NCI-H2227 (cell line): ENCODE results near the gene KCNMA1.
A peak's percentile ranks its signal among the peaks of the same experiment; 100 is the strongest.

Experiments used
- DNase-seq: peaks from one replicate; lab custom pipeline; 2025; ENCODE audit not compliant: unreplicated experiment; lab: John Stamatoyannopoulos, UW

The KCNMA1 gene

GRCh38 chr10:77106676-77107075, 530.9 kb downstream of the KCNMA1 start:
- DNase-seq, result no peak

- no peak for DNase-seq
Measured at GRCh38 chr10:77105761-77106221, 531.8 kb downstream of the KCNMA1 start.

- no peak for DNase-seq
Measured at GRCh38 chr10:77104459-77104980, 533.1 kb downstream of the KCNMA1 start.

- no peak for DNase-seq
Measured at GRCh38 chr10:77103213-77103612, 534.4 kb downstream of the KCNMA1 start.

- no peak for DNase-seq
Measured at GRCh38 chr10:77101341-77101740, 536.3 kb downstream of the KCNMA1 start.

GRCh38 chr10:77099136-77099535, 538.5 kb downstream of the KCNMA1 start:
- no peak for DNase-seq

GRCh38 chr10:77097625-77098024, 540.0 kb downstream of the KCNMA1 start:
- no peak for DNase-seq

- DNase-seq, result no peak
Measured at GRCh38 chr10:77093126-77093525, 544.5 kb downstream of the KCNMA1 start.

- DNase-seq, result peak; percentile 5
Measured at GRCh38 chr10:77091597-77092165, 545.9 kb downstream of the KCNMA1 start.

- DNase-seq, result no peak
Measured at GRCh38 chr10:77090381-77091356, 546.9 kb downstream of the KCNMA1 start.

- no peak for DNase-seq
Measured at GRCh38 chr10:77087366-77087765, 550.2 kb downstream of the KCNMA1 start.

GRCh38 chr10:77086081-77086480, 551.5 kb downstream of the KCNMA1 start:
- no peak for DNase-seq

- DNase-seq, result no peak
Measured at GRCh38 chr10:77085344-77085743, 552.3 kb downstream of the KCNMA1 start.

GRCh38 chr10:77084431-77085144, 553.0 kb downstream of the KCNMA1 start:
- no peak for DNase-seq

GRCh38 chr10:77082601-77083252, 554.9 kb downstream of the KCNMA1 start:
- DNase-seq, result no peak

GRCh38 chr10:77081481-77081891, 556.1 kb downstream of the KCNMA1 start:
- DNase-seq, result no peak

GRCh38 chr10:77080361-77081027, 557.1 kb downstream of the KCNMA1 start:
- no peak for DNase-seq

- DNase-seq, result no peak
Measured at GRCh38 chr10:77079592-77080300, 557.9 kb downstream of the KCNMA1 start.

- DNase-seq, result no peak
Measured at GRCh38 chr10:77077316-77077945, 560.2 kb downstream of the KCNMA1 start.
